AG04449 (cell line): ENCODE data around the gene DYRK1A.

Experiments
- CTCF ChIA-PET: fragments of 350-600 bp; formaldehyde crosslinking; extraction: SDS; loops from one replicate; lab custom pipeline; 2021; ENCODE audit warnings: antibody characterized with exemption; lab: Yijun Ruan, JAX
- POLR2A ChIA-PET: fragments of 400-600, 350-600 bp; formaldehyde crosslinking; extraction: SDS; loops from one replicate; lab custom pipeline; 2020; ENCODE audit warnings: antibody characterized with exemption, inconsistent platforms; lab: Yijun Ruan, JAX
- DNase-seq: peaks from one replicate; pipeline ENCODE4 v3.0.0-alpha.2; 2010; ENCODE audit warnings: low read depth, low spot score
- H3K4me3 ChIP-seq: 2 replicates; pipeline ENCODE4 v1.5.1; 2011; ENCODE audit warnings: low read depth, mild to moderate bottlenecking, control low read depth, low read length
- TF ChIP-seq, protein P1 (sequence below): IDR thresholded peaks from one replicate; pipeline ENCODE4 v1.5.1; 2011; ENCODE audit warnings: mild to moderate bottlenecking, moderate library complexity, low read length, control low read depth, inconsistent platforms; ENCODE audit not compliant: insufficient read depth; ENCODE audit errors: missing control alignments

The DYRK1A gene

GRCh38 chr21:37558676-37559211 lies 192.2 kb downstream of the DYRK1A start:
- DNase-seq, result no peak
- CTCF ChIA-PET, result no interaction called here
- POLR2A ChIA-PET, result no interaction called here
- H3K4me3 ChIP-seq, result no peak overlapping the region
- TF ChIP-seq, protein P1, sequence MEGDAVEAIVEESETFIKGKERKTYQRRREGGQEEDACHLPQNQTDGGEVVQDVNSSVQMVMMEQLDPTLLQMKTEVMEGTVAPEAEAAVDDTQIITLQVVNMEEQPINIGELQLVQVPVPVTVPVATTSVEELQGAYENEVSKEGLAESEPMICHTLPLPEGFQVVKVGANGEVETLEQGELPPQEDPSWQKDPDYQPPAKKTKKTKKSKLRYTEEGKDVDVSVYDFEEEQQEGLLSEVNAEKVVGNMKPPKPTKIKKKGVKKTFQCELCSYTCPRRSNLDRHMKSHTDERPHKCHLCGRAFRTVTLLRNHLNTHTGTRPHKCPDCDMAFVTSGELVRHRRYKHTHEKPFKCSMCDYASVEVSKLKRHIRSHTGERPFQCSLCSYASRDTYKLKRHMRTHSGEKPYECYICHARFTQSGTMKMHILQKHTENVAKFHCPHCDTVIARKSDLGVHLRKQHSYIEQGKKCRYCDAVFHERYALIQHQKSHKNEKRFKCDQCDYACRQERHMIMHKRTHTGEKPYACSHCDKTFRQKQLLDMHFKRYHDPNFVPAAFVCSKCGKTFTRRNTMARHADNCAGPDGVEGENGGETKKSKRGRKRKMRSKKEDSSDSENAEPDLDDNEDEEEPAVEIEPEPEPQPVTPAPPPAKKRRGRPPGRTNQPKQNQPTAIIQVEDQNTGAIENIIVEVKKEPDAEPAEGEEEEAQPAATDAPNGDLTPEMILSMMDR, result no peak

GRCh38 chr21:37560385-37560784 lies 193.8 kb downstream of the DYRK1A start:
- TF ChIP-seq, protein P1, result no peak
- ChIA-PET POLR2A (no interaction called here), CTCF (interaction anchor here (1.6 kb wide), 1 partner anchor 9 kb away, joined by 3 read pairs; no protein-coding TSS in a partner anchor)
- H3K4me3 ChIP-seq, result no peak overlapping the region
- no peak for DNase-seq

DNA sequence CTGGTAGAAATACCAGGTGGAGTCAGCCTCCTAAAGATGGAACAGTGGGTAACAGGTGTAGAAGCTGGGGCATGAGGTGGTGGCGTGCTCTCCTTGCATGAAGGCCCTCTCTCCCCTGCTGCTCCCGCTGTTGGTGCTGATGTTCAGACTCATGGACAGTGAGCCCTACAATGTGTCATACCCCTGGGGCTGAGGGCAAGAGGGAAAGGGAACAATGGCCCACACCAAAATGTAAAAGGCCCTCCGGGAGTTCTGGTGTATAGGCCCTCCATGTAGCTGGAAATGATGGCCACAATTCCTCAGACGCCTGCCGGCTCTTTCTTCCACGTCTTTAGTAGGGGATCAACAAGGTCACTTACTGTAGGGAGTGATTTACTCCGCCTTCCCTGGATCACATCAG lies 194.9 kb downstream of the DYRK1A start:
- no peak overlapping the region for H3K4me3 ChIP-seq
- no peak for DNase-seq
- POLR2A ChIA-PET, result no interaction called here
- TF ChIP-seq, protein P1, result no peak
- CTCF ChIA-PET, result no interaction called here

GRCh38 chr21:37561941-37562919 lies 195.7 kb downstream of the DYRK1A start:
- ChIA-PET CTCF (interaction anchor here (1.0 to 1.7 kb wide), 3 partner anchors 12 to 112 kb away, joined by 3 to 4 read pairs (median 3); no protein-coding TSS in a partner anchor), POLR2A (no interaction called here)
- no peak for DNase-seq
- TF ChIP-seq, protein P1, result no peak
- no peak overlapping the region for H3K4me3 ChIP-seq

DNA sequence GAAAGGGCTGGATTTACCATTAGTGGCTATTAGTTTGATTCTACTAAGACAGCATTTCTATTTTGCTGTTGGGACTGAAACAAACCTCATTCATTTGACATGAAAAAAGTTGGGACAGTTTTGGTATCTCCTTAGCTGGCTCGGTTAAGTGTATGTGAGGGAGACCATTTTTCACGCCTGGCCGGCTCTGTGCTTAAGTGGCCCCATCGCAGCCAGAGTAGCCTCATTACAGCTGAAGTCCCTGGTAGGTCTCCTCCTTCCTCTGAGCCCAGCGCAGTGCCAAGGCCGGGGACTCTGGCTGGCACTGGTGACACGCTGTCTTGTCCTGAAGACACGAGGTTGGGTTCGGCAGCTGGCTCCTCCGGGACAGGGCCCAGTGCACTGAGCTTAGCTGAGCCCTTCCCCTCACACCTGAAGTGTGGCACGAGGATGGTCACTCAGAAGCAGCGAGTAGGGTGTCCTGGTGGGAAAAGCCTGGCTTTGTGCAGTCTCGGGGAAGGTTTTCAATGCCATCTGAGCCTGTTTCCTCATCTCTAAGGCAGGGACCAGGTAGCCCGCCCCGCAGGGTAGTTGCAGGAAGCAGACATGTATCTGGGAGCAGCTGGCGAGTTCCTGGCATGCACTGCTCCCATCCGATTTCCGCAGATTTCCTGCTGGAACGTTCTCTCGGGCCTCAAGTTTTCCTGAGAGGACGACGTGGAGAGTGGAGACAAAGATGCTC lies 196.5 kb downstream of the DYRK1A start:
- DNase-seq, result no peak
- CTCF ChIA-PET, result interaction anchor here (0.7 to 1.7 kb wide), 12 partner anchors 8 to 586 kb away, joined by 3 to 8 read pairs (median 4); no protein-coding TSS in a partner anchor
- H3K4me3 ChIP-seq, result peak overlapping the region; percentile 71
- TF ChIP-seq, protein P1, result no peak
- POLR2A ChIA-PET, result interaction anchor here (1.0 to 2.1 kb wide), 4 partner anchors 38 to 295 kb away, joined by 3 to 10 read pairs (median 6); partner anchors contain the start of gene VPS26C
